ENCODE data around the gene PPA1.

GRCh38 chr10:70241081-70241480 is 7.9 kb upstream of the PPA1 start:
- TF ChIP-seq CTCF (IDR thresholded peaks at IDR 0.05) (no peak), POLR2A (IDR thresholded peaks at IDR 0.05) (no peak)

Measured in uterus (tissue), 2 donors.